RKO (cell line): Measurements from ENCODE around the gene SMPD3.
"Not testable (repeated sequence)": the region's sequence is repeated elsewhere in the genome, so short reads cannot be mapped to it uniquely, and the experiment has no call there.

Source experiments
- DNase-seq: peaks from one replicate; pipeline ENCODE4 v3.0.0-alpha.2; 2016; ENCODE audit warnings: low spot score

Gene SMPD3

DNA sequence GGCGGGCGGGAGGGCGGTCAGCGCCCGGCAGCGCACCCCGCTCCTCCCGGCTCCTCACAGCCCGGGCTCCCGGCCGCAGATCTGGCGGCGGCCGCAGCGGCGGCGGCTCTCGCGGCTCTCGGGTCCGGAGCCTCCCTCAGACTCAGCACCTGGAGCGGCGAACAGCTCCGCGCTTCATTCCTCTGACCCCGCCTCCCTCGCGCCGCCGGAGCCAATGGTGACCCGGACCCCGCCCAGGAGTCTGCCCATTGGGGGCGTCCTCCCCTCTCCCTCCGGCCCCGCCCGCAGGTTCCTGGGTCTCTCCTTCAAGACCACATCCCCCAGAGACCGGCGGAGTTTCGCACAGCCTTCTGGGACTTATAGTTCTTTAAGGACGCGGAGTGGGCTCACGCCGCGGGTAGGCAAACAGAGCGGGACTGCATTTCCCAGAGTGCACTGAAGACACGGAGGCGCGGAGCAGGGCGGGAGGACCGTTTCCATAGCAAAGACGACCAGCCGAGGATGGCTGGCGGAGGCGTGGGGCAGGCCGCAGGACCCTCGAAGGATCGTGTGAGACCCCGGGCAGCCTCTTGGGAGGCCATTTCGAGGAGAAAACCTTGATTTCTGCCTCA, at the start of gene SMPD3:
Gene SMPD3 (minus strand): TSS at position 149 of the 611 bp plus-strand sequence. CDS start 76,327 bp downstream, outside the sequence.
- no peak for DNase-seq

GRCh38 chr16:68496689-68497088, 48.4 kb upstream of the SMPD3 start:
- no peak for DNase-seq

DNA sequence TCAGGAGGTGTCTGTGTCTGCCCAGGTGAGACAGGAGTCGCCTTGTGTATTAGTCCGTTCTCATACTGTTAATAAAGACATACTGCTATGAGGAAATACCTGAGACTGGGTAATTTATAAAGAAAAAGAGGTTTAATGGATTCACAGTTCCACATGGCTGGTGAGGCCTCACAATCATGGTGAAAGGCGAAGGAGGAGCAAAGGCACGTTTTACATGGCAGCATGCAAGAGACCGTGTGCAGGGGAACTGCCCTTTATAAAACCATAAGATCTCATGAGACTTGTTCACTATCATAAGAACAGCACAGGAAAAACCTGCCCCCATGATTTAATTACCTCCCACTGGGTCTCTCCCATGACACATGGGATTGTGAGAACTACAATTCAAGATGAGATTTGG, 46.0 kb upstream of the SMPD3 start:
- DNase-seq = not testable (repeated sequence)

DNA sequence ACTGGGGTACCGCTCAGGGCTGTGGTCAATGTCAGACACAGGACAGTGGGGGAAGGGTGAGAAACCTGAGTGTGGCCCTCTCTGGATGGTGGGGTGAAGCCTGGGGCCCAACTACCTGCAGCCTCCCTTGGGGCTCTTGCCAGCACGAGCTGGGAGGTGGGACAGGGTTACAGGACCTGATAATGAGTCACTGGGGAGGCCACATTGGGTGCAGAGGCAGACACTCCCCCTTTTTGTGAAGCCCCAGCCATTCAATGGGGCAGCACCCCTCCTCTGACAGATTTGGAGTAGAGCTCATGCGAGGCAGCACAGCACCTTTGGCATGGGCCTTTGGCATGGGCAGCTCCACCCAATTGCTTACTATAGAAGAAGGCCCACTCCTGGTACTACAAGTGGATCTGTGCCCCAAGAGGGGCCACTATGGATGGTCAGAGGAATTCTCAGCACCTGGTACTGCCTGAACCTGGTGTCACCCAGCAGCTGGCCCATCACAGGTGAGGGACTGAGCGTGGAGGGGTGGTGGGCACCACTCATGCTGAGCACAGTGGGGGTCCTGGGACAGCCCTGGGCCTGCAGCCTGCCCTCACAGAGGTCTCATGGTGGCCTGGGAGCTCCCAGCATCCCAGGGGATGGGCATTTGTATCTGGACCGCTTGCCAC, 45.2 kb upstream of the SMPD3 start:
- no peak for DNase-seq

DNA sequence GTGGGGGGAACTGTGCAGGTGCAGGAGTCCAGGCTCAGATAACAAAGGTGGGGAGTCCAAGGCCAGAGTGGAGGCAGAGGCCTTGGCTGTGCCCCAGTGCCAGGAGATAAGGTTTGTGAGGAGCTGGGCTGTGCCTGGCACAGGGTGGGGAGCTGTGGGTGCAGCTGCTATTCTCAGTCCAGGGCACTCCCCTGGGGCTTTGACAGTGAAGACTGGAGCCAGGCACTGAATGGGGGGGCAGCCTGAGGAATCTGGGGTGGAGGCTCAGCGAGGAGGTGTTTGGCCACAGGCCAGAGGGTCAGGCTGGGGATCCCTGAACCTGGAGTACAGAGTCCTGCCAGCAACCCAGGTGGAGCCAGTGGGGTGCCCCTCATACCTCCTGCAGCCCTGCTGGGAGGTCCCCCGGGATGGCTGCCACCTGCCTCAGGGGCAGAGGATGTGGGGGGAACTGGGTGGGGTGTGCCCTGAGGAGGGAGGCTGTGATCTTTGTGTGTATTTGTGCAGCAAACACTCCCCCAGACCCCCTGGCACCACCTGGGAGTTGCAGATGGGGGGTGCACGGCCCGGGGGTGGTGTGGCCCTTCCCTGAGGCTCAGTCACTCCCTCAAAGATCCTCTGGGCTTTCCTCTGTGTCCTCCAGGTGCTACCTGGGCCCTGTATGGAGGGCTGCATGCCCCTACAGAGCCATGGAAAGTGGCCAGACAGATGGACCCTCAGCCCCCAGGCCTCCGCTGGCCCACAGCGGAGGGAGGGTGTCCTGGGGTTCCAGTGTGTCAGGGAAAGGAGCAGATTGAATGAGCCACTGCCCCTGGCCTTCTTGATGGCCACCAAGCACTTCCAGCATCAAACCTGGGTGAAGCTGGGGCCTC, 44.5 kb upstream of the SMPD3 start:
- DNase-seq = no peak

GRCh38 chr16:68492151-68492542, 43.8 kb upstream of the SMPD3 start:
- DNase-seq = no peak

- no peak for DNase-seq
Measured at GRCh38 chr16:68491576-68491950, 43.3 kb upstream of the SMPD3 start.

DNA sequence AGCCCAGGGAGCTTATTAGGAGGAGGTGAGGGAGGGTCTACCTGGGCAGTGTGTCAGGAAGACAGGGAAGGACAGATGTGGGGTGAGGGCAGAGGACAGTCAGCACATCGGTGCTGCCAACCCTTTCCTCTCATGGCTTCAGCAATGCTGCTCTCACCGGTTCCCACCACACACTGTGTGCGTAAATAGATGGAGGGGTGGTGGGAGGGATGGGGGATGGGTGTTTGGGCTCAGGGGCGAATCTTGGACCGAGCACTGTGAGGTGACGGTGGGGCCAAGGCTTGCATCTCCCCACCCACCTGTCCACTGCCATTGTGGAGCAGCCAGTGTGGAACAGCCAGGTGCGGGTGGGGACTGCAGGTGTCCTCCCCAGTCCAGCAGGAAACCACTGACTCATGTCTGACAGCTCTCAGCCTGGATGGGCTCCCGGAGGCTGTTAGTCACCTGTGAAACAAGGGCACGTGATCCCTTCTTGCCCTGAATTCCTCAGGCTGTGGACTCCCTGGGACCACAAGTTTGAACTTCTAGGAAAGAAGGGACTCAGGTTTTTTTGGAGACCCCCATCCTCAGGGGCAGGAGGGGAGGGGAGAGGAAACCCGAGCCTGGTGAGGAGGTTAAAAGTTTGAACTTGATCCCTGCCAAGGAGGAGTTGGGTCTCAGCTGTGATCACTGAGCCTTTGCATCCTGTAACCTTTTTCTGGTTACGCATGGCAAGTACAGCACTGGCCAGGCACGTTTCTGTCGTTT, 42.7 kb upstream of the SMPD3 start:
- peak; percentile 63 for DNase-seq

DNA sequence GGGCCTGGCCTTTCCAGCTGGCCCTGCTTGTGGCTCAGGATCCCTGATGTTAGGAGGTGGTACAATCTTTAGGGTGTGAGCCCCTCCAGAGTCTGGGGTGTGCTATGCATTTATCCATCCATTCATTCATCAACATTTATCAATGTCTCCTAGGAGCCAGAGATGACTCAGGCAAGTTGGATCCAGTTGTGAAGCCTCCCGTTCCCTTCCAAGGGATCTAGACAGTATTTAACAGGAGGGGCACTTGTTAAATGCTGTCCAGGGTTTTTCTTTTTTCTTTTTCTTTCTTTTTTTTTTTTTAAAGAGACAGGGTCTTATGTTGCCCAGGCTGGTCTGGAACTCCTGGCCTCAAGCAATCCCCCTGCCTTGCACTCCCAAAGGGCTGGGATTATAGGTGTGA, 42.0 kb upstream of the SMPD3 start:
- no peak for DNase-seq

DNA sequence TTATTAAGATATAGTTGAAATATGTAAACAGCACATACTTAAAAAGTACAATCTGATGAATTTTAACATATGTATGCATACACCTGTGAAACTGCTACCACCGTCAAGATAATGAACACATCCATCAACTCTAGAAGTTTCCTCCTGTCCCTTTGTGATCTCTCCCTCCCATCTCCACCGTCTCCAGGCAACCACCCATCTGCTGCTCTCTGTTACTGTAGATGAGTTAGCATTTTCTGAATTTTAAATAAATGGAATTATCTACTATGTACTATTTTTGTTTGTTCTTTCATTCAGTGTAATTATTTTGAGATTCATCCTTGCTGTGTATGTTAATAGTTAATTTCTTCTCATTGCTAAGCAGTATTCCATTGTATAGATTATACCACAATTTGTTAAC, 40.2 kb upstream of the SMPD3 start:
- no peak for DNase-seq

DNA sequence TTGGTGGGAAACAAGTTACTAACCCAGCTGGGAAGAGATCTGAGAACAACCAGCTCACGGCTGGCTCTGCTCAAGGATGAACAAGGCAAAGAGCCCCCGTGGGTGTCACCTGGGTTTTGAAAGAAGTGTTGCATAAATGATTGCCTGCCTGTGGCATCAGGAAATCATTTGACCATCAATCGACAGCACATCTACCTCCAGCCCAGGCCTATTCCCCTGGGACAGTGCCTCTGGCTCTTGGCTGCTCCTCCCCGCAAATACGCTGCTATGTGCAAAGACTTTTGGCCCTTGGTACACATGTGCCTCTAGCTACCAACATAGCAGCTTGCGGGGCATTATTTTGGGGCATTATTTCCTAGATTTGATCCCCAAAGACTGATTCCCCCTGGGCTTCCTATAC, 39.4 kb upstream of the SMPD3 start:
- no peak for DNase-seq

- DNase-seq = no peak
Measured at GRCh38 chr16:68487203-68487514, 38.9 kb upstream of the SMPD3 start.

- DNase-seq = no peak
Measured at GRCh38 chr16:68486502-68487202, 38.3 kb upstream of the SMPD3 start.

- no peak for DNase-seq
Measured at GRCh38 chr16:68481636-68482035, 33.3 kb upstream of the SMPD3 start.

- DNase-seq = no peak
Measured at GRCh38 chr16:68480084-68480995, 32.0 kb upstream of the SMPD3 start.

DNA sequence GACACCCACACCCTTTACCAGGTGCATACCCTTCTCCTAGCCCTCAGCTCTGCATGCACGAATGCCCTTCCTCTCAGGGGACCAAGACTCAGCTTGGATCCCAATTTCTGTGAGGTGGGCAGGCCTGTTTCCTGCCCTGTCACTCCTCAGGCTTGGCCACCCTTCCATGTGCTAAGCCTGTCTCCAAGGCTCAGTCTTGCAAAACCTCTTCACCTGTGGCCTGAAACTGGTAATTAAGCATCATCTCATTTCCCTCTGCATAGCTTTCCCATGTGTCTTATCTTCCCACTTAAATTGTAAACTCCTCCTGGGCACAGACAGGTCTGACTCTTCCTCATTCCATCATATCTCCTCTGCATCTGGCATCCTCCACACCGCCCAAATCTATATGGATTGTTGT, 31.0 kb upstream of the SMPD3 start:
- DNase-seq = no peak

DNA sequence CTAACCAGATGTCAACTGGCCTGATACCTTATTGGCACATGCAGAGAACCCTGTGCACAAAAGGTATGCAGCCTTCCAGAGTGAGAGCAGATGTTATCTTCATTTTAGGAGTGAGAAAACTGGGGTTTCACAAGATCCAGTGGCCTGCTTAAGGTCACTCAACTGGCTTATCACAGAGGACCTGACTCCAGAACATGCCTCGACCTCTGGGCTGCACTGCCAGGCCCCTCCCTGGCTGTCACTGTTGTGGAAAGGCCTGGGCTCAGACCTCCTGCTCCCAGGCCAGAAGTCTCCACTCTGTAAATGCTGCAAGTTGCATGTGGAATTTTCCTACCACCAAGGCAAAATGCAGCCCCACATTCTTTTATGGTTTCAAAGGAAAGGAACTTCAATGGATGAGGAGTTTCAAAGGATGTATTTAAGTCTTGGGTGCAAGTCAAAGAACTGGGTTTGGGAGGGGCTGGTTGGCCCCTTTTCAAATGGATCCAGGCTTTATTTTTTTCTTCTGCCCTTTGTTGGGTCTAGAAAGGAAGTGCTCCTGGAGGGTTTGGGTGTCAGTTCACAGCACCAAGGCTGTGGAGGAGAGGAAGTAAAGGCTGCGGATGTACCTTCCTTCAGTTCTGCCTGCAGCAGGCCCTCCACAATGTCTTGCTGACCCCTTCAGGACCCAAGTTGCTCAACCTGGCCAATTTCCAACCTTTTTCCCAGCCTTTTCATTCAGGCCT, 30.4 kb upstream of the SMPD3 start:
- no peak for DNase-seq

GRCh38 chr16:68475071-68475470, 26.8 kb upstream of the SMPD3 start:
- no peak for DNase-seq

DNA sequence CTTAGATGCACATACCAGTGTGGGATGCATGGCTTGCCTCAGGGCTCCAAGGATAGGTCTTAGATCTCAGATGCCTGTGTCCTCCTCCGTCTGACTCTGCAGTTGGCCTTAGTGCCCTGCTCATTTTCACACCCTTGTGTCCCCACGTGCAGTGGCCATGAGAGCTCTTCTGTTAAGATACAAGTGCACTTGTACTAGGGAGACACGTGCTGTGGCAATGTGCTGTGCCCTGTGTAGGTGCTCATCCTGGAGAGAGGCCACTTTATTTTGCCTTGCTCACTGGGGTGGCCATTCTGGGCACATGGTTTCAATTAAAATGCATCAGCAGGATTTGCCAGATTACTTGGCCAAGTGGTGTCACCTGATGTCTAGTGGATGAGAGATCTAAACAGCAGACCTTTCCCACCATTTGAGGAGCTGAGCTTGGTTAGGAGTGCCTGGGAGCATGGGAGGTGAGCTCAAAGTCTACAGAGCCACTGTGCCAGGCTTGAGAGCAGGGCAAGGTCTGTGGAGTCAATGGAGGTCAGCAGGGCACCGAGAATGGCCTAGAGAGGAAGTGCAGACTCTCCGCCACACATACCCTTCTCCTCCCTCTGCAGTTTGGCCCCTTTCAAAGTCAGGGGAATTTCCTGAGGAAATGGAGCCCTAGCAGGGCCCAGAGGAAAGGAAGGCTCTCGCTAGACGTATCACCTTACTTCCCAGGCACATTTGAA, 25.2 kb upstream of the SMPD3 start:
- no peak for DNase-seq

DNA sequence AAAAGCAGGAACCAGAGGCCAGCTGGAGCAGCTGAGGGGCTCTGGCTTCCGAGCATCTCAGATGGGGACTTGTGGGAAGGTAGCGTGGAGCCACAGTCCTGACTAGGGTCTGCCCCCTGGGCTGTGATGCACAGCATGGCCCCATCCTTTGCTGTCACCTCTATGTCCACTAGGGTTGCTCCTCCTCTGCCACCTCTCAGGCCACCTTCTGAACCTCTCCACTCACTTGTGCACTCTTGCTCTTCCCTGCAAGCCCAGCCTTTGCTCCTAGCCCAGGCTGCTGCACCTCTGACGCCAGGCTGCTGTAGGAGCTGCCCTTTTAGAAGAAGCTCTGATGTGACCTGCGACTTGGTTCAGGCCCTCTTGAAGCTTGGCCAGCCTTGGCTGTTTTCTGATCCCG, 24.3 kb upstream of the SMPD3 start:
- DNase-seq = no peak
